NCI-H1930 (cell line): ENCODE measurements around the gene GLIS1.

Experiments
- DNase-seq, 2 experiments: peaks; one replicate each; lab custom pipeline; 2025; lab: John Stamatoyannopoulos, UW

Gene GLIS1

DNA sequence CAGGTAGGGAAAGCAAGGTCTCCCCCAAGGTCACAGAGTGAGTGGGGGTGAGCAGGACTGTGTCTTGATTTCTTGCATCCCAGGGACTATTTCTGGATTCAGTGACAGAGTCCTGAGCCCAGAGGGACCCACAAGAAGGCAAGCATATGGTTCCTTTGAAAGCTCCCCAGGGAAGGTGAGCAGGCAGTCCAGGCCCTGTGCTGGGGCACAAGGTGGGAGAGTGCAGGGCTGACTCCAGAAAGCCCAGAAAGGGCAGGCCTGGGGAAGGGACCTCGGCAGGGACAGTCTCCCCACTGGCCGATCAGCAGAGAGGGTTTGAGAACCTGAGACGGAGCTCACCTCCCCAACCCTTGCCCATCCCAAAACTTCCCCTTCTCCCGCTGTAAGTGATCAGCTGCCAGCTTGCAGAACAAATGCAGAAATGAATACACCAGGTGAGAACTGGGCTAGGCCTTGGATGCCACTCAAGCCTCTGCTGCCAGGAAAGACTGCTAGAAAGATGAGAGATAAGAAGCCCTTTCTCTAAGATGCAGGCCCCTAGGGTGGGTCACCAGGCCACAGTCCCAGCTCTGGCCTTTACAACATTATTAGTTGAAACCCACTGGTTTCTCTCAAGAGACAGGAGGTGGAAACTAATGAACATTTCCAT, 121.0 kb downstream of the GLIS1 start:
- DNase-seq: no peak

DNA sequence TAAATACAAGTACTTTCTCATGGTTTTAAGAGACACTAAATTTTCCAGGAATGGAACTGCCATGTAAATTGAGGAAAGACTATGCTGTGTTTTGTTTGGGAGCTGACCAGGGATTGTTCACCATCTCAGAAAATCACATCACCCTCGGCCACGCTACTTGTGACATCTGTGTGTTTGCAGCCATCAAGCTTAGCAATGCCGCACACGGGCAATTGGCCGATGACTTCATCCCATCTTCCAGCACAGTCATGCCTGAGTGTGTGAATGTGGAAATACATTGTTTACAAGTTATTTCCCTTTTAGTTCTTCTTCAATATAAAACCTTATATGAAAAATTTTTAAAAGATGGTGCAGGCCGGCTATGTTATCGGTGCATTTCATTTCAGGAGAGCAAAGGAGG, 121.6 kb downstream of the GLIS1 start:
- no peak for DNase-seq

DNA sequence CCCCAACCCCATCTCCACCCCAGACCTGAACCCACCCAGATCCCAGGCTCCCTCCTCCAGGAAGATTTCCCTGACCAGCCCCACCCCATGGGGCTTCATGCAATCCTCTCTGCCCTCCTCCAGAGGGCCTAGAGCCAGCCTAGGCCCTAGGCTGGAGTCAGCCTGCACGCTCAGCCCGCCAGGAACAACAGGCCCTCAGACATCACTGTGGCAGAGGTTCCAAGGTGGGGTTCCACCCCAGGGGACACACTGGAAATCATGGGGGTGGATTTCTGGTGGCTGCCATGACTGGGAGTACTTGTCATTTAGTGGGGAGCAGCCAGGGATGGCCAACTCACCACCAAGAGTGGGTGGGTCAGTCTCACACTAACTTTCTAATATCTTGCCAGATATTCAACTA, 122.0 kb downstream of the GLIS1 start:
- DNase-seq: no peak

DNA sequence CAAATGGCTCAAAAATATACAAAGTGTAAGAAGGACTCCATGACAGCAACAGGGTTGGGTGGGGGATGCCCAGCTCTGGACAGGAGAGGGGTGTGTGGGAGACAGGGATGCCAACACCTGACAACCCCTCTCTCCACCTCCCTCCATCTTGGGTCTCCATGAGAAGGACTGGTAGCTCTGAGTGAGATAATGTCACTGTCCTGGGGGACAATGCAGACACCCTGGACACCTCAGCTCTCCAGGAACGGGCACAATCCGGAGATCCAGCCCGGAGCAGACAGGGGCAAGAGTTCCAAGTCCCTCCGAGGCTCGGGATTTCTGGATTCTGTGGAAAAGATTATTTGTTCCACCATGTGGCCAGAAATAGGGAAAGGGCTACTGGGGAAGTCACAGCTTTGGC, 122.5 kb downstream of the GLIS1 start:
- no peak for DNase-seq

DNA sequence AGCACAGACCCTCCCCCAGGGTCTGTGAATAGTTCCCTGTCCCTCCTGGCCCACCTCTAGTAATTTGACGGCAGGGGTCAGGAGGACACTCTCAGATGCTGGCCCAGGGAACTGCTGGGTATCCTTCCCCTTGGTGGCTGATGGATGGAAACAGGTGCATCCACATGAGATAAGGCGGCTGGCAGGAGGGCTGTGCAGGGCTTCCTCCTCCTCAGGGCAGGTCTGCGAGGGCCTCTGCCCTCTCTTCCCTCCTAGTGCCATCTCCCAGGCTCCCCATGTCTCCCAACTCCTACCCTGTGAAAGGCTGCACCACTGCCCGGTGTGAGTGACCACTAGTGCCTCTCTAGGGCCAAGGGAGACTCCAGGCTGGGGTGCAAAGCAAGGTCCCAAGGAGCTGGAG, 123.9 kb downstream of the GLIS1 start:
- no peak for DNase-seq

DNA sequence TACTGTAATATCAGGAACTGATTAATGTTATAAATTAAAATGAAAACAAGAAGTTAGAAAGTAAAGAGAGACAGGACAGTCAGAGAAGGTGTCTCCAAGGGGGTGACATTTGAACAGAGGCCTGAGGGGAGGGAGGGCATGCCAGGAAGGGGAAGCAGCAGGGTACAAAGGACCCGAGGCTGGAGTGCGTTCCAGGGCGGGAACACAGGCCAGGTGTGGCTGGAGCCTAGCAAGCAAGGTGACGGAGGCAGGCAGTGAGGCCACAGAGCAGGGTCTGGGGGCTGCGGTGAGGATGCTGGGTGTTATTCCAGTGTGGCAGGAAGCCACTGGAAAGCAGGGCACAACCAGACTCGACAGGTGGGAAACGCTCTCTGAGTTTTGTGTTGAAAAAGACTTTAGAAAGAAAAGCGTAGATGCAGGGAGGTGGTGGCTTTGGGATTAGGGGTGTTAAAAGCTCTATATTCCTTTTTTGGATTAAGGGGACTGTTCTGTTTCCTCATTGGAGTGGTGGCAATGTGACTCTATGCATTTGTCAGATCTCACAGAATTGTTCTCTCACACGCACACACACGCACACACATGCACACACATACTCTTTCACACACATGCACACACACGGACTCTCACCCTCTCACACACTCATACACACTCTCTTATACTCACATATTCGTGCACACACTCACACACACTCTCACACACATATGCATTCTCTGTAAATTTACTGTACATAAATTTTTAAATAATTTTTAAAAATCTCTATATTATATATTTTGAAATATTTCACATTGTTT, 124.5 kb downstream of the GLIS1 start:
- DNase-seq: no peak

DNA sequence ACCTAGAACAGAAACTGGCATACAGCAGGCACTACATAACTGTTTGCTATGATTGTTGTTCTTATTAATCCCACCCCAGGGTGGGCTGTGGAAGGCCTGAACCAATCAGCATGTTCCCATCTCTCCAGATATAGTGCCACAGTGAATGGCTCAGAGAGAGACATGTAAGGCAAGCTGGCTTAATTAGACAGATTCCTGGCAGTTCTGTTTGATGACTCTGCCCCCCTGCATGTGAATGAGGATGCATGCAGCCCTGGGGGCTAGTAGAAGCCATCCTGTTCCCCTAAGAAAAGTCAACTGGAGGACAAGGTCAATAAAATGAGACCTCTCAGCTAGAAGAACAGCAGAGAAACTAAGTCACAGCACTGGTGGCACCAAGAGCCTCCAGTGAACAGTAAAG, 130.3 kb downstream of the GLIS1 start:
- DNase-seq: no peak

DNA sequence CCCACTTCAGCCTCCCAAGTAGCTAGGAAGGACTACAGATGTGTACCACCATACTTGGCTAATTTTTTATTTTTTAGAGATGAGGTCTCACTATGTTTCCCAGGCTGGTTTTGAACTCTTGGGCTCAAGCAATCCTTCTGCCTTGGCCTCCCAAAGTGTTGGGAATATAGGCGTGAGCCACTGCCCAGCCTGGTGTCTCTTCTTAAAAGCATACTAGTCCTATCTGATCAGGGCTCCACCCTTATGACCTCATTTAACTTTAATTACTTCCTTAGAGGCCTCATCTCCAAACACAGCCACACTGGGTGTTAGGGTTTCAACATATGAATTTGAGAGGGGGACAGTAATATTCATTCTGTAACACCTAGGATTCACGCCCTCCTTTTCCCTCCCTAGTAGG, 130.9 kb downstream of the GLIS1 start:
- no peak for DNase-seq

DNA sequence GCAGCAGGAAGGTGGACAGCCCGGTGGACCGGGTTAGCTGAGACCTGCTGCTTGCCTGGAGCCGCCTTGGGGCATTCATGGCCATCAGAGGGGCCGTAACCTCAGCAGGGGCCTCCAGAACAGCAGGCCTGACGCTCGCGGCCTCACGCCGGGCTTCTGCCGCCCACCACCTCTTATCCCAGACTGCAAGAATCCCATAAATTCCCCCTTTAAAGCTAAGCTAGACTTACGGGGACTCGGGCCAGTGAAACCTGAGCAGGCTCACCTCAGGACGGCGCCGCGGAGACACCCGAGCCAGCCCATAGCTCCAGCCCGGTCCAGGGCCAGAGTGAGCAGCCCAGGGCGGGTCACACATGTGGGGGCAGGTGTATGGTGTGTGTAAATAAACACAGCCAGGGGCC, 132.3 kb downstream of the GLIS1 start:
- DNase-seq: no peak

DNA sequence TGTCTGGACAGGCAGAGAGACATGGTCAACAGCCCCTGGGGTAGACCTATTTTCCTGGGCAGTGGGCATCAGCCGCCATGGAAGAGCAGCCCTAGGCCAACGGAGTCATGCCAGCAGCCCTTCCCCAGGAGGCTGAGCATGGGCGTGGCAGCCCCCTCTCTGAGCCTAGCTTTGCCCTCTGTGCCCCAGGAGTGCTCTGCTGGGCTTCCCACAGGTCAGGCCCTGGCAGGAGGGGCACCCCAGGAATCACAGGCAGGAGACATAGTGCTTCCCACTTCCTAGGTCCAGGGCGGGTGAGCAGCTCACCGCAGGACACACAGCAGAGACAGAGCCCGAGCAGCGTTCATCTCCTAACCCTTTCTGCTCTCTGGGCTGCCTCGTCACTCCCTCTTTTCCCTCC, 132.8 kb downstream of the GLIS1 start:
- DNase-seq: no peak

DNA sequence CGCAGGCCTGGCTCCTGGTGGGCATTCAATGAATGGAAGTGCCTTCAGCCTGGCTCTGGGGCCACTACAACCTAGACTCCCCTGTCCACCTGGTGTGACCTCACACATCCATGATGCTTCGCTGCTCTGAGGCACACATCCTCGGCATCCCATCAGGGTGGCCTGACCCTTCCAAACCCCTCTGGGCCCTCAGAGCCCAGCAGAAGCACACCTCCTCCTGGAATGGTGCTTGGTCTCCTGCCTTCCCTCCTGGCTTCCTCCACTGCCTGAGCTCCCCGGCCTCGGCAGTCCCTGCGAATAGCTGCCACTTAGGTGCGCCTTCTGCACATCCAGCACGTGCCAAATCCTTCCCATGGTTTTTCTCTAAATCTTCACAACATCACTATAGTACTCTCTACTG, 133.8 kb downstream of the GLIS1 start:
- DNase-seq: no peak

DNA sequence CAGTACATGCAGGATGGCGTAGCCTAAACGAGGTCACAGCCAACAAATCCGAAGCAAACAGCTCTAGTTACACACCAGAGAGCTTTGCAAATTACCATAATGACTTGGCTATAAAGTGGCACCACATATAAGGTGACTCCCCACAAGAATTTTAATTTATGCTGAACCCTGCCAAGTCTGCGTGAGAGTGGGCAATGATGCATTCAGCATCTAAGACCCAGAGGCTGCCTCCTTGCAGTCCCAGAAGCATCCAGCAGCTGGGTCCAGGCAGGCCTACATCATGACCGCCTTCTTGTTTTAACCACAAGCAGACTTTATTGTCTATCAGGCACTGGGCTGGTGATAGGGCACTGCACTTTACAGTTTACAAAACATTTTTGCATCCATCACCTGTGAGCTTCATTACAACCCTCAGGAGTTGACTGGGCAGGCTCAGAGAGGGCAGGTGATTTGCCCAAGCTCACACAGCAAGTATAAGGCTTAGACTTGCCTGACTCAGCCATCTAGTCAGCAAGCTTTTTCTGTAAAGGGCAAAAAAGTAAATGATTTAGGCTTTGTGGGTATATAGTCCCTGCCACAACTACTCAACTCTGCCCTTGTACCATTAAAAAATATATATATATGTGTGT, 134.6 kb downstream of the GLIS1 start:
- DNase-seq: no peak

DNA sequence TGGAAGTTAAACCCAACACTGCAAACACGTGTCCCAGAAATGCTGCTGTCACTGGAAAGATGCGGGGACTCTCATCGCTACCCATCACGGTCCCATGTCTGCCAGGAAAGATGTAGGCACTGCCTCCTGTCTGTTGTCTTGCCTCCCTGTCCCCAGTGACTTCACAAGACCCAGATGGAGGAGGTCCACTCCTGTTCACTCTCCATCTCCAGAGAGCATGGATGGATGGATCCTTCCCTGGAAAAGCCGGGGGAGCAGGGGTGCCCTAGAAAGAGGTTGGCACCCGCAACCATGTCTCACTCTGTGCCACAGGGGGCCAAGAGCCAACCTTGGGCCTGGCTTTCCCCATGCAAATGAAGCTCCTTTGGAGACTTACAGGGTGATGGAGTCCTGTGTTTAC, 135.5 kb downstream of the GLIS1 start:
- DNase-seq: no peak

DNA sequence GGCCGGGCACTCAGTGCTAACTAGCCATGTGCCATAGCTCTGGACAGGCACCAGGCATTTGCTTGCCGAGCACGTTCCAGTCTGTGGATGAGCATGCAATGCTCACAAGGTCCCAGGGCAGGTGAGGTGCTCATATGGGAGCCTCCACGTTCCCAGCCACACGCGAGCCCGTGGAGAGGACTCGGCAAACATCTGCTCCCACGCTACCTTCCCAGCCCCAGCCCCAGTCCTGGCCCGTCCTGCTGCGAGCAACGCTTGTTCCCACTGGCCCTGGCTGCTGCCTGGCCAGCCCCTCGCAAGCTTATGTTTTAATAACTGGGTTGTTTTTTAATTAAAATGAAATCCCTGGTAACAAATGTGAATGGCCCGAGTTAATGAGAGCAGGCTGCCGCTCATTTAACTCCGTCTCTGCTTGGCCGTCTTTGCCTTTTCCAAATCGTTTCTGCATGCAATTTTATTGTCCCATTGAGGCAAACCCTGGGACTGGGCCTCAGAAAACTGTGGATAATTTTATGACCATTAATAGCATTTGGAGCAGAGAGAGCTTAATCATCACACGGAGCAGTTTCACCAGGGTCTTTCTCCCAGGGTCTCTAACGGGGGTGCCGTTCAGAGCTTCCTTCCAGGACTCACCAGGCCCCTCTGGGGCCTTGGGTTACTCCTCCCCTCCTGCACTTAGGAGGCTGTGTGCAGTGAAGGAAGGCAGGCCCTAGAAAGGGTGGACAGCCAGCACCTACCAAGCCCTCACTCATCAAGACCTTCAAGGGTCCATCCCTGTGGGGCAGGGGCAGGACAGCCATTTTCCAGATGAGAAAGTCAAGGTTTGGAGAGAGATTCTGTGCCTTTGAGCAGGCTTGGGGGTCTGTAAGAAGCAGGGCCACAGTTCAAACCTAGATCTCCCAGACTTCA, 136.8 kb downstream of the GLIS1 start:
- DNase-seq: no peak

DNA sequence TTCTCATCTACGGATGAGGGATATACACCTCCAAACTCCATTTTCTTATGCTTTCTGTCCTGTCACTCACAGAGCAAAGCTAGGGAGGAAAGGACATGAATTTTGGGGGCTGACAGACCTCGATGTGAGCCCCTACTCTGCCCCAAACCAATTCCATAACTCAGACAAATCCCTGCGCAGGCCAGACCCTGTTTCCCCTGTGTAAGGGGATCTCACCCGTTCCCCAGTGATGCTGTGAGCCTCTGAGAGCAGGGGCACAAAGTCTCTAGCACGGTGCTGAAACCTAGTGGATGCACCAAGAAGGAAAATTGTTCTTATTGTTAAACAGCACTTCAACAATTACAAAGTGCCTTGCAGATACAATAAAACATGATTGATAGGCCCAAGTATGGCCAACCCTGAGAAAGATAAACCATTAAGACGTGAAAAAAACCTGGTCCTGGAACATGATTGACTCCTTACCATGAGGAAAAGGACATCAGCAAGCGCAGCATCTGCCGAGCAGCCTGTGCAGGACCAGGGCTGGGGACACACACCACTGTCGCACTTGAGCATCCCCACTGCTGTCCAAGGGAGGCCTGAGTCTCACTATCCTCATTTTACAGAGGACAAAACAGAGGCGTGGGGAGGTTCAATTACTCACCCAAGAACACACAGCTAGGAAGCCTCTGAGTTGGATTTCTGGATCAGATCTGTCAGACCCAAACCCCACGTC, 137.8 kb downstream of the GLIS1 start:
- DNase-seq: no peak

DNA sequence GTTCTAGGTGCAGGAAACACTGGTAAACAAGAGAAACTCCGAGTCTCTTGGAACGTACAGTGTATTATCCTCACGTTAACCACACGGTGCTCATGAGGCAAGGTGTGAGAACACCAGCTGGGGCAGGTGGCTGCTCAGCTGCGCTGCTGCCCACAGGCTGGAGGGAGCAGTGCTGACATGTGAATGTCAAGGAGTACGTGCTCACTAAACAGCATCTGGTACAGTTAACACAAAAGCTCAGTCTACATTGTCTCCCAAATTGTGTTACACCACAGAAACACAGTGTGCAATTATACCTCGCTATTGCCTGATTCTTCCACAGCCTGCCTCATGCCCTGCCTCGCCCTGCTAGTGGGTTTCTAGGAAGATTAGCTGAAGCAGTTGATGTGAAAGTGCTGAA, 138.4 kb downstream of the GLIS1 start:
- DNase-seq: no peak

DNA sequence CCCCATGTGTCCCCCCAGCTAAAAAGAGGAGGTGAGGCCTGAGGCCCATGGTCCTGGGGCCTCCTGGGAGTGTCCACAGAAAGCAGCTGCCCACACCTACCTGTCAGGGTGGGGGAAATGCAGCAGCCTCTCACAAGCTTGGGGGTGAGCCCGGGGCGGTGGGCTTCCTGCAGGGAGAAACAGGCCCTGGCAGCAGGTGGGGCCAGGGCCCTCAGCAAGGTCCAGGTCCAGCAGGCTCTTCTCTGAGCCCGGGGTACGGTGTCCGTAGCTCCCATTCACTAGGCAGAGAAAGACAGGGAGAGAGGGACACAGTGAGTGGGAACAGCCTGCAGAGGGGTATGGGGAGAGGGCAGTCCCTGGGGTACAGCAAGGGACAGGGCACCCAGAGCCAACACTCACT, 139.0 kb downstream of the GLIS1 start:
- DNase-seq: no peak

DNA sequence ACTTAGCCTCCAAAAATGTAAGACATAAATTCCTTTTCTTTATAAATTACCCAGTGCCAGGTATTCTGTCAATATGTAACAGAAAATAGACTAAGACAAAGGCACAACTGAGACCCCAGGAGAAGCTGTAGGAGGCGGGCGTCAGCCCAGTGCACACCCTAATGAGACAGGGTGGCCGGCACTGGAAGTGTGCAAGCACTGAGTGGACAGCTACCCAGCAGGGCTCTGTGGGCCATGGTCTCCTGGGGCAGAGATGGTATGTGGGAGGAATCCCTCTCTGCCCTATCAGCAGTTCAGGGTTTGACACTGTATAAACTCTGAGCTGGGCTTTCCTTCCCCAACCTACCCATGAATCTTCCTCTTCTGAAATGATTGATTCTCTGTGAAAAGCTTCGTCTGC, 139.5 kb downstream of the GLIS1 start:
- DNase-seq: no peak

DNA sequence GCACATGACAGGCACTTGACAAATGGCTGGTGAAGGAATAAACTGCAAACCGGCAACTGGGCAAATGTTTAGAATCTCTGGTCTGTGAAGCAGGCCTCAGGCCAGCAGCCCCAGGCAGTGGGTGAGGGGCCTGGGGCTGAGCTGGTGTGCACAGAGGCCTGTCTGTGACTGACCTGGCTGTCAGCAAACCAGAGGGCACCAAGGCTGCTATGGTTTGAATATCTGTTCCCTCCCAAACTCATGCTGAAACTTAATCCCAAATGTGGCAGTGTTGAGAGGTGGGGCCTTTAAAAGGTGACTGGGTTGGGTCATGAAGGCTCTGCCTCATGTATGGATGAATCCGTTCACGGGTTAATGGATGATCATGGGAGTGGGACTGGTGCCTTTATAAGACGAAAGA, 140.0 kb downstream of the GLIS1 start:
- no peak for DNase-seq

DNA sequence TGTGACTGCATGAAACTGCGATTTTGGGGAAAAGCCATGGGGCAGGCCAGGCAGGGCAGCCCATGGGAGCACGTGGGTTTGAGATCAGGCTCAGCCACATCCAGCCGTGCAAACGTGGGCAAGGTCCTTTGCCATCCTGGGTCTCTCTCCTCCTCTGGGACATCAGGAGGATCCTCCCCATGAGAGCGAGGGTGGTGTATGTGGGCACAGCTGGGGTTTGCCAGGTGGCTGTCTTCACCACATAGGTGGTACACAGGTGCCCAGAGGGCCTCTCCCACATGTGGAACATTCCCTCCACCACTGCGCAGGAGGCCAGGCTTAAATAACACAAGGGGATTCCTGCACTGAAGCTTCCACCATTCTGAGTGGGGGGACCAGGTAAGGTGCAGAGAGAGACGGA, 143.1 kb downstream of the GLIS1 start:
- DNase-seq: no peak

DNA sequence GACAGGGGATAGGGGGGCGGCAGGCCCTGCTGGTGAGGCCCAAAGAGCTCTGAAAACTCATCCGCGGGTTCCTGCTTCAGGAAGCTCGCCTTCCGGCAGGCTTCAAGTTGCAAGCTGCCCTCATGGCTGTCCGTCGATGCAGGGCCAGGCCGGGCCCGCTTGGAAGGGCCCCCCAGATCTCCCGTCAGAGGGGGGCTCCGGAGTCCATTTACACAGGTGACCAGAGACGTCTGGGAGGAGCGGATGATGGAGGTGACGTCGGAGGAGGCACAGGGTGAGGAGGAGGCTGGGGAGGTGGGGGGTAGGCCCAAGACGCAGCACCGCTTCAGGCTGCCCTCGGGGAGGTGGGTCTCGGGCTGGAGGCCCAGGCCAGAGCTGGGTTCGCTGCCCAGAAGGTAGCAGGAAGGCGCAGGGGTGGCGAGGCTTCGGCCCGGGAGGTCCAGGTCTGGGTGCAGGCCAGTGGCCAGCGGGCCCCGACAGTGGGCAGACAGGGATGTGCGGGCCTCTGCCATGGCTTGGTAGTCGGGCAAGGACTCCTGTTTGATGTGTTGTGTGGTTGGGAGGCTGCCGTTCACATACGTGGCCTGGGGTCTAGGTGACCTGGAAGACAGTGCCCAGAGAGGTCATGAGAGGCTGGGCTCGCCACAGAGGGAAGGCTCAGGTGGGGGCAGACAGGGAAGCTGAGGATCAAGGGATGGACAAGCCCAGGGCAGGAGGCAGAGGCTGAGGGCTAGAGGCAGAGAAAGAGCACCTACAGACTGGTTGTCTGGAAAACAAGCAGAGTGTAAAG, 144.4 kb downstream of the GLIS1 start:
- DNase-seq: no peak
